HCT116 (cell line): ENCODE measurements around the gene SERPINE3.

Experiments
- CBX3 ChIP-seq: IDR thresholded peaks from 2 replicates; pipeline ENCODE4 v1.6.1; 2012; ENCODE audit warnings: low read depth
- CEBPB ChIP-seq: IDR thresholded peaks from 2 replicates; pipeline ENCODE4 v1.6.1; 2012; ENCODE audit warnings: low read depth
- ELF1 ChIP-seq: IDR thresholded peaks from 2 replicates; pipeline ENCODE4 v1.6.1; 2012; ENCODE audit warnings: low read depth, borderline replicate concordance
- EZH2 ChIP-seq: fragments of 200-600 bp; sonication (generic); IDR thresholded peaks from 2 replicates; pipeline ENCODE4 v1.6.1; 2017; ENCODE audit warnings: antibody characterized with exemption, mixed run types
- EZH2phosphoT487 ChIP-seq: fragments of 200-600 bp; IDR thresholded peaks from 2 replicates; pipeline ENCODE4 v1.6.1; 2018; ENCODE audit warnings: antibody characterized with exemption, borderline replicate concordance
- POLR2A ChIP-seq: IDR thresholded peaks from 2 replicates; pipeline ENCODE4 v1.7.0; 2011; ENCODE audit warnings: borderline replicate concordance; ENCODE audit not compliant: insufficient read depth, insufficient read length; ENCODE audit errors: extremely low read depth
- REST ChIP-seq: IDR thresholded peaks from 2 replicates; pipeline ENCODE4 v1.6.1; 2012; ENCODE audit warnings: low read depth
- TF ChIP-seq, protein P1 (sequence below), 3 experiments: fragments of 200-600 bp in 1 of 3; sonication (generic) in 1 of 3; IDR thresholded peaks in 2 of 3; conservative IDR thresholded peaks in 1 of 3; 2 replicates each; pipeline ENCODE4 v1.5.1; 2012 to 2017; ENCODE audit warnings: low read depth in 2 of 3, low read length in 2 of 3, antibody characterized with exemption in 1 of 3, borderline replicate concordance in 1 of 3, control low read depth in 1 of 3, mild to moderate bottlenecking in 1 of 3, mixed read lengths in 1 of 3, mixed run types in 1 of 3, moderate library complexity in 1 of 3; ENCODE audit not compliant: insufficient read depth in 1 of 3

DNA sequence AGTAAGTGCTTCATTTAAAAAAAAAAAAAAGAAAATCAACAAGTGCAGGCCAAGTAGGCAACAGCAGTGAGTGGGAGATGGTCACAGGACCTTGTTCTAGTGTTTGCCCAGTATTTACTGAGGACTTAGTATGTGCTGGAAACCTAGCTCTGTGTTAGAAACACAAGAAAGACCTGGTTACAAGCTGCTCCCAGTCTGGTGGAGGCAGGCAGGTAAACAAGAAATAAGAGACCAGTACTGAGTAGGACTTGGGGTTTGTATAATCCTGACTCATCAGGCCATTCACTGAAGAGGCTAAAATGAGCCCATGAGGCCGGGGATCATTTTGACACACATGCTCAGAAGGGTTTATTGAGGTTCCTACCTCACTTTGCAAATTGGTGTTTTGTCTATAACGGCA is 21.5 kb upstream of the SERPINE3 start:
- TF ChIP-seq ELF1 (no peak), CBX3 (no peak), POLR2A (no peak), EZH2phosphoT487 (no peak), EZH2 (no peak), REST (no peak), CEBPB (no peak)
- TF ChIP-seq, protein P1, sequence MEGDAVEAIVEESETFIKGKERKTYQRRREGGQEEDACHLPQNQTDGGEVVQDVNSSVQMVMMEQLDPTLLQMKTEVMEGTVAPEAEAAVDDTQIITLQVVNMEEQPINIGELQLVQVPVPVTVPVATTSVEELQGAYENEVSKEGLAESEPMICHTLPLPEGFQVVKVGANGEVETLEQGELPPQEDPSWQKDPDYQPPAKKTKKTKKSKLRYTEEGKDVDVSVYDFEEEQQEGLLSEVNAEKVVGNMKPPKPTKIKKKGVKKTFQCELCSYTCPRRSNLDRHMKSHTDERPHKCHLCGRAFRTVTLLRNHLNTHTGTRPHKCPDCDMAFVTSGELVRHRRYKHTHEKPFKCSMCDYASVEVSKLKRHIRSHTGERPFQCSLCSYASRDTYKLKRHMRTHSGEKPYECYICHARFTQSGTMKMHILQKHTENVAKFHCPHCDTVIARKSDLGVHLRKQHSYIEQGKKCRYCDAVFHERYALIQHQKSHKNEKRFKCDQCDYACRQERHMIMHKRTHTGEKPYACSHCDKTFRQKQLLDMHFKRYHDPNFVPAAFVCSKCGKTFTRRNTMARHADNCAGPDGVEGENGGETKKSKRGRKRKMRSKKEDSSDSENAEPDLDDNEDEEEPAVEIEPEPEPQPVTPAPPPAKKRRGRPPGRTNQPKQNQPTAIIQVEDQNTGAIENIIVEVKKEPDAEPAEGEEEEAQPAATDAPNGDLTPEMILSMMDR (IDR thresholded peaks at IDR 0.05 in 2 of 3, conservative IDR thresholded peaks at IDR 0.05 in 1 of 3; ENCODE audit: borderline replicate concordance in 1 of 3, insufficient read depth in 1 of 3, low read depth in 2 of 3, low read length in 2 of 3): no peak
